ACC112 (cell line): ENCODE measurements around the gene GJD2.

Experiments used
- H2AFZ ChIP-seq: fragments of 200-600 bp; sonication (generic); one replicate; pipeline ENCODE4 v1.6.0; 2017; ENCODE audit warnings: antibody characterized with exemption, low read length; ENCODE audit not compliant: unreplicated experiment
- H3K27ac ChIP-seq: fragments of 200-600 bp; sonication (generic); 2 replicates; pipeline ENCODE4 v1.5.1; 2014; ENCODE audit warnings: low read depth, mild to moderate bottlenecking, antibody characterized with exemption, low read length, moderate library complexity
- H3K27me3 ChIP-seq: fragments of 200-600 bp; sonication (generic); 2 replicates; pipeline ENCODE4 v1.6.1; 2014; ENCODE audit warnings: mild to moderate bottlenecking, antibody characterized with exemption, low read length, moderate library complexity, mixed read lengths; ENCODE audit not compliant: insufficient read depth
- H3K36me3 ChIP-seq: fragments of 200-600 bp; sonication (generic); 2 replicates; pipeline ENCODE4 v1.6.1; 2016; ENCODE audit warnings: mild to moderate bottlenecking, antibody characterized with exemption, low read length, moderate library complexity, mixed read lengths; ENCODE audit not compliant: insufficient read depth
- H3K4me1 ChIP-seq: fragments of 200-600 bp; sonication (generic); one replicate; pipeline ENCODE4 v1.6.1; 2016; ENCODE audit warnings: low read length, mixed read lengths; ENCODE audit not compliant: insufficient read depth, unreplicated experiment, control insufficient read depth
- H3K4me3 ChIP-seq: fragments of 200-600 bp; sonication (generic); 2 replicates; pipeline ENCODE4 v1.5.1; 2014; ENCODE audit warnings: mild to moderate bottlenecking, low read depth, low read length
- H3K79me2 ChIP-seq: fragments of 200-600 bp; sonication (generic); one replicate; pipeline ENCODE4 v1.6.0; 2016; ENCODE audit warnings: low read length; ENCODE audit not compliant: control insufficient read depth, unreplicated experiment, insufficient read depth

GJD2 gene

GRCh38 chr15:34726406-34727100 is 28.2 kb downstream of the GJD2 start:
- Histone ChIP-seq H3K27me3 (peaks cover 11% of the 10 kb centered on the region; the same call in 1 of the 2 replicates), H3K4me3 (no peak overlapping the region), H3K79me2 (no peaks in the 10 kb centered on the region), H3K27ac (no peak overlapping the region), H3K4me1 (peaks cover 9% of the 10 kb centered on the region), H2AFZ (no peak overlapping the region), H3K36me3 (no peaks in the 10 kb centered on the region)

DNA sequence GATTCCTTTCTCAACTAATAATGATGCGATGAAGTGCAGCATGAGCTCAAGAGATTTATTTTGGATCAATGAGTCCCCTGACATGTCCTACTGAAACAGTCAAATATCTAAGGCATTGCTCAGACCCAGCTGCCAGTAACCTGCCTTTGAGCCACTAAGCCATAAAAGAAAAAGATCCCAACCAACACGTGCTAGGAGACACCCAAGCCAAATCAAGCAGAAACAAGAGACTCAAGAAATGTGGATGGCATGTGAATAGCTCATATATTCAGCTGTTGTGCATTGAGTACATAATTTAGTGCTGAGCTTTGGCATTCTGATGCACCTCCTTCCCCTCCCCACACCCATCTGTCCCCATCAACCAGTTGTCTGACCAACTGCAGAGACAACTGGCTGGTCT is 29.2 kb downstream of the GJD2 start:
- Histone ChIP-seq H3K79me2 (no peaks in the 10 kb centered on the region), H3K27me3 (peaks cover 8% of the 10 kb centered on the region; the same call in 1 of the 2 replicates), H3K27ac (no peak overlapping the region), H3K36me3 (no peaks in the 10 kb centered on the region), H2AFZ (no peak overlapping the region), H3K4me3 (no peak overlapping the region), H3K4me1 (peaks cover 9% of the 10 kb centered on the region)

GRCh38 chr15:34724481-34724880 is 30.3 kb downstream of the GJD2 start:
- H3K4me3 ChIP-seq, result no peak overlapping the region
- H3K4me1 ChIP-seq, result peaks cover 9% of the 10 kb centered on the region
- H2AFZ ChIP-seq, result no peak overlapping the region
- H3K27me3 ChIP-seq, result peaks cover 4% of the 10 kb centered on the region; the same call in 1 of the 2 replicates
- no peak overlapping the region for H3K27ac ChIP-seq
- H3K36me3 ChIP-seq, result no peaks in the 10 kb centered on the region
- no peaks in the 10 kb centered on the region for H3K79me2 ChIP-seq

DNA sequence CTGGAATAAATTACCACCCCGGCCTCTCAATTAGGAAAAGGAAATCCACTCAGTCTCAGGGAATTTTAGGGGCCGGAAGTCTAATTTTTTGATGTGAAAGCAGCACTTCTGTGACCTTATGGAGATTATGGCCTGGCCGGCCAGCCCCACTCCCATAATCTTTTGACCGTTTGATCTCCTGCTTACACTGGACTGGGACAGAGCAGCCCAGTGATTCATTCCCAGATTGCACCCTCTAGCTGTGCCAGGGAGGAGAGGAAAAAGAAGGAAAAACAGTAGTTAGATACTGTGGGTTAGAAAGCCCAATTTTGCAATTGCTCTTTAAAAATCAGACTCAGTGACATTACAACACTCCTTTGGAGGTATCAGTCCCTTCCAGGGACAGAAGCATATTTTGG is 32.4 kb downstream of the GJD2 start:
- H3K79me2 ChIP-seq, result no peaks in the 10 kb centered on the region
- H3K36me3 ChIP-seq, result no peaks in the 10 kb centered on the region
- peak overlapping the region; percentile 56 for H3K27ac ChIP-seq
- peaks cover 9% of the 10 kb centered on the region for H3K4me1 ChIP-seq
- peak overlapping the region; percentile 58 for H3K4me3 ChIP-seq
- H2AFZ ChIP-seq, result peak overlapping the region; percentile 81
- no peaks in the 10 kb centered on the region for H3K27me3 ChIP-seq

DNA sequence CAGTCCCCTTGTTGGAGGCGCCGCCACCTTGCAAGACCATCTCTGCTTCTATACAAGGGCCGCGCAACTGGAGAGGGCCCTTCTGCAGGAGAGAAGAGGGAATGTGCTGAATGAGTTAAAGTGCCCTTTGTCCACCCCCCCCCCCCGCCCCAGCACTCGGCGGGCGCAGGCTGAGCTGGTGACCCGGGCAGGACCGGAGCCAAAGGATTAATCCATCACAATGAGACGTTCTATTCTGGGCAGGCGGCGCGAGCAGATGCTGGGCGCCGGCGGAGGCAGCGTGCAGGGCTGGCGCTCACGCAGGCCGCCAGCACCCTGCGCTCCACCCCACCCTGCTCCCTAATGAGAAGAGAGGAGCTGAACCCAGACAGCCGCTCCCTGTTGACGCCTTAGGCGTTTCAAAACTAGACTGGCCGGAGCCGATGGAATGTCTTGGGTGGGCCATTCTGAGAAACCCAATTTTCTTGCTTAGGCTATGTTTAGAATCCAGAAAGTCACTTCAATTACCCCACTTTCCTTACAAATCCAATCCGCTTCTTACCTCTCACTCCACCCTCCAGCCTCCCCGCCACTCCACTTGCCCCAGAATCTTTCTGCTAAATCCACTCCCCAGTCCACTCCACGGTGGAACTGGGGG is 32.9 kb downstream of the GJD2 start:
- Histone ChIP-seq H2AFZ (peak overlapping the region; percentile 81), H3K36me3 (no peaks in the 10 kb centered on the region), H3K79me2 (no peaks in the 10 kb centered on the region), H3K4me1 (peaks cover 9% of the 10 kb centered on the region), H3K4me3 (peak overlapping the region; percentile 58), H3K27ac (peak overlapping the region; percentile 56), H3K27me3 (0 out of 2 replicates have a peak, but pooled peaks cover 3% of the 10 kb centered on the region)

DNA sequence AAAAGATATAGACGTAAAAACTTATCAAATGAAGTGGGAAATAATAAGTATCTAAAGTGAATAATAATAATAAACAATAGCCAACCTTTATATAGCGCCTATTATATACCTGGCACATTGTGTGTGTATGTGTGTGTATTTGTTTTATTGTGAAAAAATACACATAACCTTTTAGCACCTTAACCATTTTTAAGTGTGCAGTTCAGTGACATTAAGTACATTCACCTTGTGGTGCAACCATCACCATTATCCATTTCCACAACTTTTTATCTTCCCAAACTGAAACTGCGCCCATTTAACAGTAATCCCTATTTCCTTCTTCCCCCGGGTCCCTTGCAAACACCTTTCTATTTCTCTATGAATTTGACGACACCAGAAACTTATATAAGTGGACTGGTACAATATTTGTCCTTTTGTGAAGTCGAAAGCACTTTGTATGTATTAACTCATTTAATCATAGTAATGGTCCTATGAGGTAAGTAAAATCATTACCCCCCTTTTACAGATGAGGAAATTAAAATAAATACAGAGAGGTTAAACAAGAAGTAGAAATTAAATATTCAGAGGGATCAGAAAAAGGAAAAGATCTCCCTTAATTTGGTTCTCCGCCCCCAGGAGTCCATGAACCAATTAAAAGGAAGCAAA is 33.5 kb downstream of the GJD2 start:
- no peaks in the 10 kb centered on the region for H3K79me2 ChIP-seq
- no peak overlapping the region for H3K4me3 ChIP-seq
- 0 out of 2 replicates have a peak, but pooled peaks cover 3% of the 10 kb centered on the region for H3K27me3 ChIP-seq
- no peak overlapping the region for H3K27ac ChIP-seq
- no peaks in the 10 kb centered on the region for H3K36me3 ChIP-seq
- no peak overlapping the region for H2AFZ ChIP-seq
- H3K4me1 ChIP-seq, result peaks cover 9% of the 10 kb centered on the region

GRCh38 chr15:34719695-34720094 is 35.1 kb downstream of the GJD2 start:
- Histone ChIP-seq H3K27me3 (peaks cover 4% of the 10 kb centered on the region), H3K4me3 (no peak overlapping the region), H3K36me3 (no peaks in the 10 kb centered on the region), H3K79me2 (no peaks in the 10 kb centered on the region), H3K27ac (no peak overlapping the region), H2AFZ (no peak overlapping the region), H3K4me1 (peaks cover 9% of the 10 kb centered on the region)

GRCh38 chr15:34718681-34719665 is 35.8 kb downstream of the GJD2 start:
- no peak overlapping the region for H2AFZ ChIP-seq
- H3K27ac ChIP-seq, result no peak overlapping the region

DNA sequence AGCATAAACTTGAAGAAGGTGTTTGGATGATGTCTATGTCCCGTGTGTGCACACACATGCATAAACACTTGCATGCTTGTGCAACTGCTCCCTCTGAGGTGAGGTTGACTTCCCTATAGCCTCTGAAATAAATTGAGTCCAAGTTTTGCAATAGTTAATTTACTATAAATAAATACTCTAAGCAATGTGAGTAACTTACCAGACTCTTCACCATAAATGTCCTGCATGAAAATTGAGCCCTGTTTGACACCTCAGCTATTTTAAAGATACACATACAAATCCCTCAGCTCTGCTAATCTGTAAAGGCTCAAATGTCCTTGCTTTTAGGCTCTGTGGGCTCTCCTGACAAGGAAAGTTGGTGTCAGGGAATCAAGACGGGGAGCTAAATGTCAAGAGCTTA is 37.1 kb downstream of the GJD2 start:
- Histone ChIP-seq H3K4me3 (no peak overlapping the region), H3K27me3 (peaks cover 17% of the 10 kb centered on the region), H3K4me1 (peaks cover 6% of the 10 kb centered on the region), H3K27ac (no peak overlapping the region), H3K36me3 (no peaks in the 10 kb centered on the region), H3K79me2 (no peaks in the 10 kb centered on the region), H2AFZ (no peak overlapping the region)

More at GRCh38 chr15:34718681-34719665, 35.8 kb downstream of the GJD2 start:
- Histone ChIP-seq H3K4me1 (peaks cover 9% of the 10 kb centered on the region), H3K79me2 (no peaks in the 10 kb centered on the region), H3K36me3 (no peaks in the 10 kb centered on the region), H3K4me3 (no peak overlapping the region), H3K27me3 (peaks cover 9% of the 10 kb centered on the region)

GRCh38 chr15:34716111-34716510 is 38.7 kb downstream of the GJD2 start:
- Histone ChIP-seq H3K4me3 (no peak overlapping the region), H3K27ac (no peak overlapping the region), H3K36me3 (no peaks in the 10 kb centered on the region), H3K4me1 (no peaks in the 10 kb centered on the region), H3K79me2 (no peaks in the 10 kb centered on the region), H2AFZ (no peak overlapping the region), H3K27me3 (peaks cover 17% of the 10 kb centered on the region)
